ENCODE measurements around the gene LRRC17.
A peak's percentile ranks its signal among the peaks of the same experiment; 100 is the strongest.

The LRRC17 gene

DNA sequence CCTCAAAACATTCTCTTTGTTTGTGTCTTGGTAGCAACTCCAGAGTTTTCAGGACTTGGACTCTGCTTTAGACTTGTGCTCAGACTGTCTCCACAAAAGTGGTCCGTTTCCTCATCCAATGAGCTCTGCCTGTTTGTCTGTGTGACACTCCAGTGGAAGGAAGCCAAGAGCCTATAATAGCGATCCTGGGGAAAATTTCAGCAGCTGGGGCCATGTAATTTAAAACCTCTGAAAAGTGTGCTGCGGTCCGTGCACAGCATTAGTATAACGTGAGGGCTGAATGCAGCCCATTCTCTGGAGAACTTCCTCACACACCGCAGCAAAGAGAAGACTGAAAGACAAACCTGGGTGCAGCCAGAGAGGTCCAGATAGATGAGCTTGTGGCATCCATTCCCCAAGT, at the start of gene LRRC17:
Gene LRRC17, plus strand, starts transcription at position 259 of the 400 bp plus-strand sequence. CDS start 20,914 bp downstream, outside the sequence.
- no peak for DNase-seq

DNA sequence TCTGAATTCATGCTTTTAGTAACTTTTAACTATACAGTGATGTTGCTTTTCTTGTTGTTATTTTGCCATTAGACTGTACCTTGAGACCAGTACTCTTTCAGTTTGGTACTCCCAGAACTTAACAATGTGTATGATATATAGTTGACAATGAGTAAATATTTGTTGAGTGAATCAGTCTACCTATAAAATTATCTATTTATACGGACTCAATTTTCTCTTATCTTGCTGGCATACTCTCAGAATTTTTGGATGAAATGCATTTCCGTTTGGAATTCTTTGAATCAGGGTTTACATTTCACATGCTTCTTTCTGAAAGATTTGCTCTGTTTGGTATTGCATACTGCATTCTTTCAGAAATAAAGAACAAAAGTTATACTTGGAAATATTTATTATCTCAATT, 47.8 kb upstream of the LRRC17 start:
- DNase-seq = no peak

DNA sequence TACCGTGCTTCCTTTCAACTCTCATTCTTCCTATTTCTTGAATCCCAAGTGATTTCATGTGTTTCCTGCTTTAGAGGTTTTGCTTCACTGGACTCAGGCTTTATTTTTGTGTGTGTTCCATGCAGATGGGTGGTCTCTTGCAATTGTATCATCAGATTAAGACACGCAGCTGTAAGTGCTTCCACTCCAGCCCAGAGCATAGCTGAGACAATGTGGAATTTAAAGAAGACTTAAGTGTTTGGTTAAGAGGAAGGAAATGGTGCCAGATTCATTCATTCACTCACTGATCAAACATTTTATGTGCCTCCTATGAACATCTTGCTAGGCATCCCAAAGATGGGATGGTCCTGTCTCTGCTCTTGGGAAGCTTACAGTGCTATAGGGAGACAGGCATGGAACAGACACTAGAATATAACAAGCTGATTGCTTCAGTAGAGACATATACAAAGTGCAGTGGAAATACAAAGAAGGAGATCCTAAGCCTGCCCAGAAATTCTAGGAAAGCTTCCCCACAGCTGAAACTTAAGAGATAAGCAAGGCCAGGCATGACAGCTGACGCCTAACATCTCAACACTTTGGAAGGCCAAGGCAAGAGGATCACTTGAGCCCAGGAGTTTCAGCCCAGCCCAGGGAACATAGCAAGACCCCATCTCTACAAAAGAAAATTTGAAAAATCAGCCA, 46.1 kb upstream of the LRRC17 start:
- DNase-seq = no peak

- no peak for DNase-seq
Measured at GRCh38 chr7:102869195-102869594, 43.6 kb upstream of the LRRC17 start.

DNA sequence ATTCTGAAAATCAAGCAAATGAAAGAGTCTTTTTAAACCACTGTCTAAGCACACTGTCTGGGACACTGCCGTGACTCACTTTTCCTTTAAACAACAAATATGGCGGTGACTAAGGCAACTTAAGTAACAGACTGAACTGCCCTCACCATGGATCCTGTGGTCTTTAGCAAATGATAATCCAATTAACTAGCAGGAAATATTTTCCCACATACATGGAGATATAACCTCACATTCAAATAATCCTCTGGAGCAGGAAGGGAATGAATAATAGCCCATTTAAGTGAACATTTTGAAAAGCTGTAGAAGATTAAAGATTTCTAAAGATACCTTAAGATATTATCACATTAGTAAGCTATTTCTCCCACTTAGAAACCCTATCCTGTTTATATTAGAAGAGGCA, 40.3 kb upstream of the LRRC17 start:
- no peak for DNase-seq

GRCh38 chr7:102873470-102874165, 39.2 kb upstream of the LRRC17 start:
- DNase-seq = no peak

DNA sequence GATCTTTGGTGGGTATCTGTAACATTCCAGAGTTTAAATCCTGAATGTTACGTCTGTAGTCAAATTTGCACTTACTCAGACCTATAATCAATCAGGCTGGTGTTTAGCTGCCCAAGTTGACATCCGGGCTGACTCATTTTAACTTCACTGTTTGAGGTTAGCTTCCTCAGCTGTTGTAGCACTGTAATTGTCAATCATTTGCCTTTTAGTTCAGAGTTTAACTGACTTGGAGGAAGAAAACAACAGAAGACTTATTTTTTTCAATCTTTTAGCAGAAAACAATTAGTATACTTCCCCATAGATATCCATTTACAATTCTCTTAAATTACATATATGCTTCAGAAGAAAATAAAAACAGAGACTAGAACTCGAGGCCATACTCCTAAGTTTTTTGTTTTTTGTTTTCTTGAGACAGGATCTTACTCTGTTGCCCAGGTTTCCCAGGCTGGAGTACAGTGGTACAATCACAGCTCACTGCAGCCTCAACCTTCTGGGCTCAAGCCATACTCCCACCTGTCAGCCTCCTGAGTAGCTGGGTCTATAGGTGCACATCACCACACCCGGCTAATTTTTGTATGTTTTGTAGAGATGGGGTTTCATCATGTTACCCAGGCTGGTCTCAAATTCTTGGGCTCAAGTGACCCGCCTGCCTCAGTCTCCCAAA, 38.5 kb upstream of the LRRC17 start:
- no peak for DNase-seq

GRCh38 chr7:102874966-102875365, 37.8 kb upstream of the LRRC17 start:
- DNase-seq = no peak

- peak; percentile 42 to 51 for DNase-seq
Measured at GRCh38 chr7:102875700-102876295, 37.0 kb upstream of the LRRC17 start.

DNA sequence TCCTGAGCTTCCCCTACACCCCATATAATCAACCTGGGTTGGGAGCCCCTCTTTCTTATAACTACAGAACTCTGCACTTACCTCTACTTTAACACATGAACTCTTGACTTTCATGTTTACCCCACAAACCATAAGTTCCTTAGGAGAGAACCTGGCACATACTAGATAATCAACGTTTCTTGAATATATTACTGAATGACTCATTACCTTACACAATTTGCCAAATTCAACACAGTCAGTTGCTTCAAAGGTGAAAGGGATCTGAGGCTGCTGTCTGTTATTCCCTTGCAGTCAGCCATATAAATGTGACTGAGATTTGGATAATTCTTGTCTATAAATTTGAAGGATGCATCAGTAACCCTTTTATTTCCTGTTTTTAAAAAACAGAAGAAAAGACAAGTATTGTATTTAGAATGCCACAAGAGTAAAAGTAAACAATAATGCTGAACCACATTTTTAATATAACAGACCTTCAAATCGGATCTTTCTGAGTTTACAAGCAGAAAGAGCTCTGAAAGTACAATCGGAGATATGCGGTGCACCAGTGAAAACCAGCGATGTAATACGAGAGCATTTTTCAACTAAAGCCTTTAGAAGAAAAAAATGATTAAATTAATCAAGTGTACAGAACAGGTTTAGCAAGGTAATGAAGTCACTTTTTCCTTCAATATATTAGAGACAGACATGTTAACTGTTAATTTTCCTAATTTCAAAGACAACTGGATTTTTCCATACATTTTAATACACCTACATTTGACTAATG, 29.5 kb upstream of the LRRC17 start:
- no peak for DNase-seq

GRCh38 chr7:102888561-102889233, 24.1 kb upstream of the LRRC17 start:
- DNase-seq = no peak

DNA sequence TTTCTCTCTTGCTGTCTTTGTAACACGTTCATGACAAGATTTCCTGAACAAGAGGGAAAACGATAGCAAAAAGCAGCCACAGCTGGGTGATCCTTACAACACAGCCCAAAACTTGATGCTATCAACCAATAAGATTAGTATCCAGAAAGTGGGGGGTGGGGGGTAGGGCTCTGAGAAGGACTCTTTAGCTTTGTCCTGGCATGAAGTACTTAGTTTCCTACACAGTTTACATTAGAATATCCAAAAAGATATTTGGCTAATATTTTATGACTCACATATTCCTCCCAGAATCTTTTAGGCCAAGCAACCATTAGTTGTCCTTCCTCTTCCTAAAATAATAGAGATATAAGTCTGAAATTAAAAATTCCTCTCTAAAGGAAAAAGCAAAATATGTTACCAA, 22.9 kb upstream of the LRRC17 start:
- DNase-seq = no peak

DNA sequence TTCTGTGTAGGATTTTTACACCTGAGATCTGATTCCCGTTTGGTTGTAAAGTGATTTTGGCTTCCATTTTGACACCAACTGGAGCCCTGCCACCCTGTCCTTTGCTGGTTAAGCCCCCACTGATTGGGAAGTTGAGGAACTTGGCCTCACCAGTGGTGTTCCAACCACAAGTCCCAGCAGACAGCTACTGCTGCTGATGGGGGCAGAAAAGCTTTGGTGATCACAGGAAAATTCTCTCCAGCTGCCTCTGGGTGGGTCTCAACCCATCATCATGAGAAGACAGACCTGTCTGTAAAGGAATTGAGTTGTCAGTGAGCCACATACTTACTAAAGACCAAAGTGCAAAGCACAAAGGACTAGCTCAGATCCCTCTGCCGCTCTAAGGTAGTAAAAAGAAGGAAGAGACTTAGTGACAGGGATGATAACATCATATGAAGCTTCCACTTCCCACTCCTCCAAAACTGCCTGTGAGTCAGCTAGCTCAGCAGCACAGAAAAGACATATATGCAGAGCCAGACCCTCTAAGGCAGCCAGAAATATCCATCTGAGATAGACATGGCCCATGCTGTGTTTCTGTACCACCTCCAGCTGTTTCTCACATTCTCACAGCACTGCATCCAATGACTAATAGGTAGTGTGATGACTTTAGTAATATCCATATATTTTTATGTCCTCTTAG, 22.4 kb upstream of the LRRC17 start:
- no peak for DNase-seq

- no peak for DNase-seq
Measured at GRCh38 chr7:102890971-102891692, 21.7 kb upstream of the LRRC17 start.

- DNase-seq = no peak
Measured at GRCh38 chr7:102891693-102892261, 21.0 kb upstream of the LRRC17 start.

GRCh38 chr7:102892631-102893278, 20.0 kb upstream of the LRRC17 start:
- DNase-seq = no peak

DNA sequence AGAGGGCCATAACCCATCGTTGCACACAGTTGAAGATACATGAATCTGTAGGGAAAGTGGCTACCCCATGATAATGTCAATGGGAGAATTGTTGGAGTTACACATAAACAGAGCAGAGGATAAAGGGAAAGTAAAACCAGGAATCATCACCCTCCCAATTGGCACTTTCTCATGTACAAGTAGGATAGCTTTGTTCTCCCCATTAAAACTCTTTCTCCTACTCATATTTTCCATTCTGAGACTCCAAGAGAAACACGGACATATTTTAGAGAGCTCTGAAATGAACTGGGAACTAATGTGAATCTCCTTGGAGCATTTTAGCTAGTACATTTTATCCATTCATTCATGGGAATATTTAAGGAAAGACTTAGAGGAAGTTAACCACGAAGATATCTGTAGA, 17.2 kb upstream of the LRRC17 start:
- no peak for DNase-seq

- no peak for DNase-seq
Measured at GRCh38 chr7:102896585-102896984, 16.2 kb upstream of the LRRC17 start.

GRCh38 chr7:102897211-102897631, 15.6 kb upstream of the LRRC17 start:
- no peak for DNase-seq

All from activated T-cell treated with anti-CD3 and anti-CD28 coated beads, Interleukin-2, amount 50 U/mL, for 48 hours (primary cell).